HepG2 (cell line): Measurements from ENCODE around the gene TMEM184C. TPM values are rescaled to one million over a fixed set of nuclear protein-coding genes. Genes with fewer than 3 reads are reported as not detected.

Source experiments
- BCL6 ChIP-seq: IDR thresholded peaks from 2 replicates; pipeline ENCODE4 v1.6.1; 2016; ENCODE audit warnings: missing genetic modification reagents, missing compliant biosample characterization
- GABPB1 ChIP-seq: IDR thresholded peaks from 2 replicates; pipeline ENCODE4 v1.6.1; 2016; ENCODE audit warnings: mild to moderate bottlenecking, missing genetic modification reagents, moderate library complexity, missing compliant biosample characterization
- KAT7 ChIP-seq: IDR thresholded peaks from 2 replicates; pipeline ENCODE4 v1.6.1; 2018; ENCODE audit warnings: borderline replicate concordance, missing compliant biosample characterization
- PLRG1 ChIP-seq: fragments of 450-650 bp; conservative IDR thresholded peaks from 2 replicates; pipeline ENCODE4 v1.6.1; 2016
- RBM22 ChIP-seq: fragments of 200-400 bp; formaldehyde crosslinking; optimal IDR thresholded peaks from 2 replicates; pipeline ENCODE3; 2017; ENCODE audit warnings: mild to moderate bottlenecking, low read length, moderate library complexity
- U2AF2 ChIP-seq: fragments of 200-400 bp; formaldehyde crosslinking; IDR thresholded peaks from 2 replicates; pipeline ENCODE4 v1.6.1; 2017; ENCODE audit warnings: low read depth, mild to moderate bottlenecking, low read length
- ZNF253 ChIP-seq: sonication (generic); formaldehyde crosslinking; IDR thresholded peaks from 2 replicates; pipeline ENCODE4 v1.8.0; 2022; ENCODE audit warnings: mild to moderate bottlenecking, missing genetic modification reagents, borderline replicate concordance
- ZNF530 ChIP-seq: sonication (generic); formaldehyde crosslinking; IDR thresholded peaks from 2 replicates; pipeline ENCODE4 v1.5.0; 2020; ENCODE audit warnings: low read depth, mild to moderate bottlenecking, missing genetic modification reagents
- ZNF703 ChIP-seq: sonication (generic); formaldehyde crosslinking; IDR thresholded peaks from 2 replicates; pipeline ENCODE4 v1.5.1; 2020; ENCODE audit warnings: missing genetic modification reagents, mild to moderate bottlenecking, moderate library complexity, borderline replicate concordance
- ZNF841 ChIP-seq: sonication (generic); formaldehyde crosslinking; IDR thresholded peaks from 2 replicates; pipeline ENCODE4 v1.8.1; 2023; ENCODE audit warnings: missing genetic modification reagents, borderline replicate concordance
- polyA plus RNA-seq, 8 experiments: library from polyadenylated mRNA; depleted of rRNA in 3 of 8; stranded (reverse) in 7 of 8; unstranded in 1 of 8; fragments of >200 nt; fragmentation: Illumina TruSeq in 4 of 8; extraction: Trizol in 4 of 8; gene quantifications; 2 replicates each; pipeline versions ENCODE4 v1.2.1 to v1.2.3, GENCODE V29; 2011 to 2016; ENCODE audit warnings: low read depth in 4 of 8, missing spikeins in 1 of 8, mixed read lengths in 1 of 8; ENCODE audit not compliant: insufficient read depth in 1 of 8
- total RNA-seq, 5 experiments: library from RNA; depleted of rRNA; stranded (reverse); fragments of >200 nt; fragmentation: Illumina TruSeq; extraction: Trizol; gene quantifications; 2 replicates each; pipeline ENCODE4 v1.2.3, GENCODE V29; 2016; ENCODE audit warnings: low read depth in 1 of 5
- TF ChIP-seq, protein P1 (sequence below): sonication (generic); formaldehyde crosslinking; IDR thresholded peaks from 2 replicates; pipeline ENCODE4 v1.8.0; 2022; ENCODE audit warnings: missing genetic modification reagents, mild to moderate bottlenecking, inconsistent platforms, borderline replicate concordance
- TF ChIP-seq, protein P2 (sequence below): sonication (generic); formaldehyde crosslinking; IDR thresholded peaks from 2 replicates; pipeline ENCODE4 v1.4.0; 2020; ENCODE audit warnings: missing genetic modification reagents, borderline replicate concordance
- TF ChIP-seq, protein P3 (sequence below): sonication (generic); formaldehyde crosslinking; IDR thresholded peaks from 2 replicates; pipeline ENCODE4 v1.5.1; 2020; ENCODE audit warnings: missing genetic modification reagents, mild to moderate bottlenecking, borderline replicate concordance
- TF ChIP-seq, protein P4 (sequence below): IDR thresholded peaks from 2 replicates; pipeline ENCODE4 v1.6.1; 2016; ENCODE audit warnings: low read depth
- TF ChIP-seq, protein P5 (sequence below): sonication (generic); formaldehyde crosslinking; IDR thresholded peaks from 2 replicates; pipeline ENCODE4 v1.5.0; 2020; ENCODE audit warnings: mild to moderate bottlenecking, missing genetic modification reagents
- TF ChIP-seq, protein P6 (sequence below): sonication (generic); formaldehyde crosslinking; IDR thresholded peaks from 2 replicates; pipeline ENCODE4 v1.9.0; 2021; ENCODE audit warnings: missing genetic modification reagents, borderline replicate concordance

Gene TMEM184C
- total and polyA plus RNA-seq, 2 of the 13 experiments (the other 11 are each of a cell fraction or from before 2014, with no cell fraction given): 13.9 to 26.1 TPM

DNA sequence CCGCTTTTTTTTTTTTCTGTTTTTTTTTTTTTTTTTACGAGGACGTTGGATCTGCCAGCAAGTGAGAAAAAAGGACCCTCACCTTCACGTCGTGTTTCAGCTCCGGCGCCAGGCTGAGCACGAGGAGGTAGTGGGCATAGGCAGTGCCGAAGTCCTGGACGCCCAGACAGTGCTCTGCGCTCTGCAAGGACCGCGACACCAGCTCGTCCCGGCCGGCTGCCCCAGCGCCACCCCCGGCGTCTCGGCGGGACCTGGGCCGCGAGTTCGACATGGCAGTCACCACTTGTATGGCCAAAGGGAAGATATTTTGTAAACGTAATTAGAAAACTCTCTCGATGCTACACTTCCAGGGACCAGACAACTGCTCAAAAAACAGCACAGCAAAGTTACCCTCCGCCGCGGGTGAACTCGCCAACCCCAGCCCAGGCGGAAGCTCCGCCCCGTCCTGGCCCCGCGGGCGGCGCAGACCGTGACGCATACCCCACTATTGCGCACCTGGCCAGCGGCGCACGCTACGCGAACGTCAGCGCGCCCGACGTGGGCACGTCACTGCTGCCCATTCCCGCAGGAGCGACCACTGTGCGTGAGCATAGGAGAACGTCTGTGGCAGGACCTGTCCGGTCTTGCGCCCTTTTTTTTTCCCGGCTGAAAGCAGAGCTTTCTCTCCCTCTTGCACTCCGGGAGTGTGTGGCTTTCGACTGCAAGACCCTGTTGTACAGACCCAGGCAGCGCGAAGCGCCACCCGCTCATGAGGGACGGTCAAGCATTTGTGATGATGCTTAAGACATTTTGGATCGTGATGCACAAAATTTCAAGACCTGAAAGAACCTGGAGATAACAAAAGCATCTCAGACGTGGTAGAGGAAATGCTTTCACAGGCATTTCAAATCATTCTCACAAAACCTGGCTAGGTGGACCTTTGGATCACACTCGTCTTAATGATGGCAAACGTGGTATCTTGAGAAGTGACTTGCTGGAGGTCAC lies 66.8 kb downstream of the TMEM184C start, which contains the start of gene PRMT9 (continued):
- TF ChIP-seq, protein P1, sequence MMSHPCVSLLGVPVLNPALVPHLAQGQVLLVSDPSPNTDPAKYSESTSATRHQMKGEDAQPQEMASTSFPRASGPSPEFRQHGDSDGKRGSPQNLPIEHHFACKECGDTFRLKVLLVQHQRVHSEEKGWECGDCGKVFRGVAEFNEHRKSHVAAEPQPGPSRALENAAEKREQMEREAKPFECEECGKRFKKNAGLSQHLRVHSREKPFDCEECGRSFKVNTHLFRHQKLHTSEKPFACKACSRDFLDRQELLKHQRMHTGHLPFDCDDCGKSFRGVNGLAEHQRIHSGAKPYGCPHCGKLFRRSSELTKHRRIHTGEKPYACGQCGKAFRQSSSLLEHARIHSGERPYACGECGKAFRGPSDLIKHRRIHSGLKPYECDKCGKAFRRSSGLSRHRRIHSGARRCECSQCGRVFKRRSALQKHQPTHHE (CRISPR knock-in tag): no peak
- TF ChIP-seq RBM22 (no peak), BCL6 (CRISPR knock-in tag) (peak; percentile 16; the same call in 1 of the 2 replicates), ZNF703 (CRISPR knock-in tag) (no peak), ZNF253 (CRISPR knock-in tag) (no peak), ZNF841 (CRISPR knock-in tag) (no peak), ZNF530 (CRISPR knock-in tag) (0 out of 2 replicates have a peak, but pooled peaks have one; percentile 21), KAT7 (CRISPR knock-in tag) (peak; percentile 44; the same call in 1 of the 2 replicates), GABPB1 (CRISPR knock-in tag) (peak; percentile 94), PLRG1 (no peak), U2AF2 (no peak)
- TF ChIP-seq, protein P2, sequence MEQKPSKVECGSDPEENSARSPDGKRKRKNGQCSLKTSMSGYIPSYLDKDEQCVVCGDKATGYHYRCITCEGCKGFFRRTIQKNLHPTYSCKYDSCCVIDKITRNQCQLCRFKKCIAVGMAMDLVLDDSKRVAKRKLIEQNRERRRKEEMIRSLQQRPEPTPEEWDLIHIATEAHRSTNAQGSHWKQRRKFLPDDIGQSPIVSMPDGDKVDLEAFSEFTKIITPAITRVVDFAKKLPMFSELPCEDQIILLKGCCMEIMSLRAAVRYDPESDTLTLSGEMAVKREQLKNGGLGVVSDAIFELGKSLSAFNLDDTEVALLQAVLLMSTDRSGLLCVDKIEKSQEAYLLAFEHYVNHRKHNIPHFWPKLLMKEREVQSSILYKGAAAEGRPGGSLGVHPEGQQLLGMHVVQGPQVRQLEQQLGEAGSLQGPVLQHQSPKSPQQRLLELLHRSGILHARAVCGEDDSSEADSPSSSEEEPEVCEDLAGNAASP (CRISPR knock-in tag): peak; percentile 60; the same call in 1 of the 2 replicates
- TF ChIP-seq, protein P3, sequence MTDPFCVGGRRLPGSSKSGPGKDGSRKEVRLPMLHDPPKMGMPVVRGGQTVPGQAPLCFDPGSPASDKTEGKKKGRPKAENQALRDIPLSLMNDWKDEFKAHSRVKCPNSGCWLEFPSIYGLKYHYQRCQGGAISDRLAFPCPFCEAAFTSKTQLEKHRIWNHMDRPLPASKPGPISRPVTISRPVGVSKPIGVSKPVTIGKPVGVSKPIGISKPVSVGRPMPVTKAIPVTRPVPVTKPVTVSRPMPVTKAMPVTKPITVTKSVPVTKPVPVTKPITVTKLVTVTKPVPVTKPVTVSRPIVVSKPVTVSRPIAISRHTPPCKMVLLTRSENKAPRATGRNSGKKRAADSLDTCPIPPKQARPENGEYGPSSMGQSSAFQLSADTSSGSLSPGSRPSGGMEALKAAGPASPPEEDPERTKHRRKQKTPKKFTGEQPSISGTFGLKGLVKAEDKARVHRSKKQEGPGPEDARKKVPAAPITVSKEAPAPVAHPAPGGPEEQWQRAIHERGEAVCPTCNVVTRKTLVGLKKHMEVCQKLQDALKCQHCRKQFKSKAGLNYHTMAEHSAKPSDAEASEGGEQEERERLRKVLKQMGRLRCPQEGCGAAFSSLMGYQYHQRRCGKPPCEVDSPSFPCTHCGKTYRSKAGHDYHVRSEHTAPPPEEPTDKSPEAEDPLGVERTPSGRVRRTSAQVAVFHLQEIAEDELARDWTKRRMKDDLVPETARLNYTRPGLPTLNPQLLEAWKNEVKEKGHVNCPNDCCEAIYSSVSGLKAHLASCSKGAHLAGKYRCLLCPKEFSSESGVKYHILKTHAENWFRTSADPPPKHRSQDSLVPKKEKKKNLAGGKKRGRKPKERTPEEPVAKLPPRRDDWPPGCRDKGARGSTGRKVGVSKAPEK (CRISPR knock-in tag): 0 out of 2 replicates have a peak, but pooled peaks have one; percentile 33
- TF ChIP-seq, protein P4, sequence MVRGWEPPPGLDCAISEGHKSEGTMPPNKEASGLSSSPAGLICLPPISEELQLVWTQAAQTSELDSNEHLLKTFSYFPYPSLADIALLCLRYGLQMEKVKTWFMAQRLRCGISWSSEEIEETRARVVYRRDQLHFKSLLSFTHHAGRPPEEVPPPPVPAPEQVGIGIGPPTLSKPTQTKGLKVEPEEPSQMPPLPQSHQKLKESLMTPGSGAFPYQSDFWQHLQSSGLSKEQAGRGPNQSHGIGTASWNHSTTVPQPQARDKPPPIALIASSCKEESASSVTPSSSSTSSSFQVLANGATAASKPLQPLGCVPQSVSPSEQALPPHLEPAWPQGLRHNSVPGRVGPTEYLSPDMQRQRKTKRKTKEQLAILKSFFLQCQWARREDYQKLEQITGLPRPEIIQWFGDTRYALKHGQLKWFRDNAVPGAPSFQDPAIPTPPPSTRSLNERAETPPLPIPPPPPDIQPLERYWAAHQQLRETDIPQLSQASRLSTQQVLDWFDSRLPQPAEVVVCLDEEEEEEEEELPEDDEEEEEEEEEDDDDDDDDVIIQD (CRISPR knock-in tag): peak; percentile 15; the same call in 1 of the 2 replicates
- TF ChIP-seq, protein P5, sequence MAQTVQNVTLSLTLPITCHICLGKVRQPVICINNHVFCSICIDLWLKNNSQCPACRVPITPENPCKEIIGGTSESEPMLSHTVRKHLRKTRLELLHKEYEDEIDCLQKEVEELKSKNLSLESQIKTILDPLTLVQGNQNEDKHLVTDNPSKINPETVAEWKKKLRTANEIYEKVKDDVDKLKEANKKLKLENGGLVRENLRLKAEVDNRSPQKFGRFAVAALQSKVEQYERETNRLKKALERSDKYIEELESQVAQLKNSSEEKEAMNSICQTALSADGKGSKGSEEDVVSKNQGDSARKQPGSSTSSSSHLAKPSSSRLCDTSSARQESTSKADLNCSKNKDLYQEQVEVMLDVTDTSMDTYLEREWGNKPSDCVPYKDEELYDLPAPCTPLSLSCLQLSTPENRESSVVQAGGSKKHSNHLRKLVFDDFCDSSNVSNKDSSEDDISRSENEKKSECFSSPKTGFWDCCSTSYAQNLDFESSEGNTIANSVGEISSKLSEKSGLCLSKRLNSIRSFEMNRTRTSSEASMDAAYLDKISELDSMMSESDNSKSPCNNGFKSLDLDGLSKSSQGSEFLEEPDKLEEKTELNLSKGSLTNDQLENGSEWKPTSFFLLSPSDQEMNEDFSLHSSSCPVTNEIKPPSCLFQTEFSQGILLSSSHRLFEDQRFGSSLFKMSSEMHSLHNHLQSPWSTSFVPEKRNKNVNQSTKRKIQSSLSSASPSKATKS (CRISPR knock-in tag): no peak
- TF ChIP-seq, protein P6, sequence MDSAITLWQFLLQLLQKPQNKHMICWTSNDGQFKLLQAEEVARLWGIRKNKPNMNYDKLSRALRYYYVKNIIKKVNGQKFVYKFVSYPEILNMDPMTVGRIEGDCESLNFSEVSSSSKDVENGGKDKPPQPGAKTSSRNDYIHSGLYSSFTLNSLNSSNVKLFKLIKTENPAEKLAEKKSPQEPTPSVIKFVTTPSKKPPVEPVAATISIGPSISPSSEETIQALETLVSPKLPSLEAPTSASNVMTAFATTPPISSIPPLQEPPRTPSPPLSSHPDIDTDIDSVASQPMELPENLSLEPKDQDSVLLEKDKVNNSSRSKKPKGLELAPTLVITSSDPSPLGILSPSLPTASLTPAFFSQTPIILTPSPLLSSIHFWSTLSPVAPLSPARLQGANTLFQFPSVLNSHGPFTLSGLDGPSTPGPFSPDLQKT (CRISPR knock-in tag): no peak
